Stimulated activated CD8-positive, alpha-beta memory T cell treated with anti-CD3 and anti-CD28 coated beads, Interleukin-15, amount 100 ng/mL, for 48 hours (primary cell): ENCODE measurements around the gene HSF5.

Experiments
- DNase-seq, 2 donors: peaks; one replicate each; pipeline ENCODE4 v3.0.0-alpha.2; 2020; ENCODE audit warnings: low read depth in 2 of 2

The HSF5 gene, protein sequence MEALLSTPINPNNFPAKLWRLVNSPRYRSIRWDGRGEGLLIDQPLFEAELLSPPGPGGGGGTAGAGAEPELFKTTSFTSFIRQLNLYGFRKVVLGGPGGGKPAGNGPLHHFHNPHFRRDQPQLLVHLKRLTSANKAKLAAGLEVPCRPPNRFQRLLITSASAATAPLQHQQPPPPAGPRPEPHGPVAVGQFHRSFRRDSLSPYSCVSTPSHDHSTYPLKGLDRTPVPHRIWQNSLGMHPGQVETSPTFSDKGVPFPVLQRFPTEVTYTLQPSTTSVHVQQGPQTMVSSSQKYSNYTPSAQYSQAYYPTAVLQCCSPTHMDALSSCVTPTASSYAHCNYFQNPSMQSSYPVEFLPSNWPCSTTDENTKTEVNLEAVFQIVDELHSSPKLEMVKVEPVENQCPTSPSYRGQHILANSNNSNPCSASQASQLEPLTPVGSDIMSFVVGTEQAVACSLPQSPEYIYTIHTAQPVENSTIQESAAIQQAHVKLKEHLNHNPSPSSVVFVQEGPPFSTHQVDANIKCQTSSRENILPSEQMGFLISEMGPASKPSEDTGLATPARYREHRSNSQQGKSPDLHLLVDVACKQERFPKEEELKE

DNA sequence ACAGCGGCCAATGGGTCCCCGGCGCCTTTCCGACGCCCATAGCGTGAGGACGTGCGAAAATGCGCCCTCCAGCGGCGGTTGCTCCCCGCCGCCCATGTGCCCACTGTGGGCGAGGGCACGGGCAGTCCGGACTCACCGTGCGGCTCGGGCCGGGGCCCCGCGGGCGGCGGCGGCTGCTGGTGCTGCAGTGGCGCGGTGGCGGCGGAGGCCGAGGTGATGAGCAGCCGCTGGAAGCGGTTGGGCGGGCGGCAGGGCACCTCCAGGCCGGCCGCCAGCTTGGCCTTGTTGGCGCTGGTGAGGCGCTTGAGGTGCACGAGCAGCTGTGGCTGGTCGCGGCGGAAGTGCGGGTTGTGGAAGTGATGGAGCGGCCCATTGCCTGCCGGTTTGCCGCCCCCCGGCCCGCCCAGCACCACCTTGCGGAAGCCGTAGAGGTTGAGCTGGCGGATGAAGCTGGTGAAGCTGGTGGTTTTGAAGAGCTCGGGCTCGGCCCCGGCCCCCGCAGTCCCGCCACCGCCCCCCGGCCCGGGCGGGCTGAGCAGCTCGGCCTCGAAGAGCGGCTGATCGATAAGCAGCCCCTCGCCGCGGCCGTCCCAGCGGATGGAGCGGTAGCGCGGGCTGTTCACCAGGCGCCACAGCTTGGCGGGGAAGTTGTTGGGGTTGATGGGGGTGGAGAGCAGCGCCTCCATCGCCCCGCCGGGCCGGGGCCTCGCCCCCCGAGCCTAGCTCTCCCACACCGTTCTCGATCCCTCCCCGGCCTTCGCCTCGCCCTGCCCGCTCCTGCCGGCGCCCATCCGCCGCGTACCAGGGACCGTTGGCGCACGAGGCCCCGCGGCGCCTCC, at the start of gene HSF5:
HSF5 (minus strand) TSS at position 820 of the 839 bp plus-strand sequence; CDS start at position 686, 134 bp downstream.
- peak; percentile 60 to 66 for DNase-seq

DNA sequence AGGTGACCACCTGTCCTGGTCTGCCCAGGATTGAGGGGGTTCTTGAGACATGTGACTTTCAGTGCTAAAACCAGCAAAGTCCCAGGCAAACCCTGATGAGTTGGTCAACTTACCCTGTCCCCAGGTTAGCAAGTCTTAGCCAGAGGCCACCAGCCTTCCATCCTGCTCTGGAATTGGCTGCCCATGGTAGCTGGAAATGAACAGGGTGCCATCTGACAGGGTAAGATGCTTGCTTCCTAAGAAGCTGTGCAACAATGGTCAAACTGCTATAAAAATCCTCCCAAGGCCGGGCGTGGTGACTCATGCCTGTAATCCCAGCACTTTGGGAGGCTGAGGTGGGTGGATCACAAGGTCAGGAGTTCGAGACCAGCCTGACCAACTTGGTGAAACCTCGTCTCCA, 49.1 kb upstream of the HSF5 start:
- no peak for DNase-seq

DNA sequence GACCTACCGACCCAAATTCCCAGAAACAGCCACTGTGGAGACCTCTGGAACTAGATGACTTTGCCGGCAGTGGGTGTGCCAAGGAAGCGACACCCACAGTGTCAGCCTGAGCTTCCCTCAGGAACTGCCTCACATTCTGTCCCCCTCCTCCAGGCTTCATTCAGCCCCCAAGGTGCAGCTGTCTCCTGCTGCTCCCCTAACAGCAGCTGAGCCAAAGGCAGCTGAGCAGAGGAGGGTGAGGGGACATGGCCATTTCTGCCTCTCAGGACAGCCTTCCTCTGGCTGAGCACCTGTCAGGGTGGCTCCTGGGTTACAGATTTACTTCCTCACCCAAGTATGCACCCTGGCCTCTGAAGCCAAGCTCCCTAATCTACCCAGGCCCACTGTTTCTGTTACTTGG, 48.3 kb upstream of the HSF5 start:
- DNase-seq: no peak

DNA sequence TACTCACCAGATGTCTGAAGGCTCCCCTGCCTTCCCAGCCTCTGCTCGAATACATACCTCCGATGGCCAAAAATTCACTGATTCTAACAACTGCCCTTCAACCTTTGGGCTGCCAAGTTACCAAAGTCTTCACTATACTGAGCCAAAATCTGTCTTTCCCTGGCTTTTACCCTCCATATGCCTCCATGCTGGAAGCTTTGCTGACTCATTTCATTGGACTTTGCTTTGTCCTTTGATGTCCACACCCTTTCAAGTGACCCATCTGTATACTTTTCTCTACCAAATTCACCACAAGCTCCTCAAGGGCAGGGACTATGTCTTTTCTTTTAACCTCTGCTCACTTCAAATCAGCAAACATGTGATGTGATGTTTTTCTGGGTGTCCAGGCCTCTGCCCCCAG, 47.2 kb upstream of the HSF5 start:
- no peak for DNase-seq

DNA sequence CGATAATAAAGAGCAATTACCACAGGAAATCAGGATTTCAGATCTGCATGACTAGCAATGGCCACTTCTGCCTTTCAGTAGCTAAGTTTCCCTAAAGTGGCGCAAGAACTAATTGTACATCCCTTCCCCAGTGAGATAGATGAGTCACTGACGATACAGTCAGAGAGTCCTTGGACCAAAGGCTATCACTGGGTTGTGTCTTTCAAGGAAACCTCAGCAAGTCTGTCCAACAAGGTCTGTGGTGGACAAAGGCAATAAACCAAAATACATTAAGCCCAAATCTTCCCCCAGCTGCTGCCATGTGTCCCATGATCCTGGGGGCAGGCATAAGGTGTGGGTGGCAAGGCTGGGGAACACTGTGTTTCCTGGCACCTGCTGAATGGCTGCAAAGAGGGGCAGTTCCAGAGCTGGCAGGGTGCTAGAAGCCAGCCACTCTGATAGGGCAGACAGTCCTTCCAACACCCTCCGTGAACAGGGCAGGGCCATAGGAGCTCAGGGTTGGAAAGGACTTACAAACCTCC, 46.8 kb upstream of the HSF5 start:
- DNase-seq: no peak

DNA sequence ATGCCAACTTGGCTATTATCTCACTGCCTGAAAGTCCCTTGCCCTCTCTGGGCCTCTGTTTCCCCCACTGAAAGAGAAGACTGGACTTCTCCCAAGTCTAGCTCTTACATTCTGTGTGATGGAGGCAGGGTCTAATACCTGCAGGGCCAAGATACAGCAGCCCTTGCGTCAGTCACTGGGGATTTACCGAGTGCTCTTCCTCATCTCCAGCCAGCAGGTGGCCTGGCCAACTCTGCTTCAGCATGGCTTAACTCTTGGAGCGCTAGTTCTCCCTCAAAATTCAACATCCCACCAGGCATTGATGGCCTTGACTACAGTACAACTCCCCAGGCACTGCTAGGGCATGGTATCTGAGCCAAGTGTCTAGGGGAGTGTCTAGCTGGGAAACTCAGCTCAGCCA, 46.1 kb upstream of the HSF5 start:
- DNase-seq: no peak

DNA sequence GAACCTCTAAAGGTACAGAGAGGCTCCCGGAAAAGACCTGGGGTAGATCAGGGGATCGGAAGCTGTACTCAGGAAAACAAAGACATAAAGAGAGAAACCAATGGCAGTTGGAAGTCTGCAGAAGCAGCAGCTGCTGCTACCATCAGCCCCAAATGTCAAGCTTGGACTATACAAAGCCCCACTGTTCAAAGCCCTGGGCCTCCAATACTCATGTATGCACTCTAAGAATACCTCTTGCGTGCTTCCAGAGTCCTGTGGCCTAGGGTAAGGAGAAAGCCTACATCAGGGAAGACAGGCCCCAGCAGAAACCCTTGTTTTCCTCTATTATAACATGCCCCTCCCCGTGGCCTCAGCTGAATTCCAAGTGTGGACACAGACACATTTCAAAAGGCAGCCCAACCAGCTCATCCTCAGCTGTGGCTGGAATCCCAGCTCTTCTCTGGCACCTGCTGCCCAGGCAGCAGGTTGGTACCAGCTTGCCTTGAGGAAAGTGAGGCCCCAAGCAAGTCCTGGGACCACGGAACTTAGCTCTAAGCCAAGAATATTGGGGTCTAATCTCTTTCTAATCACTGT, 45.5 kb upstream of the HSF5 start:
- no peak for DNase-seq

DNA sequence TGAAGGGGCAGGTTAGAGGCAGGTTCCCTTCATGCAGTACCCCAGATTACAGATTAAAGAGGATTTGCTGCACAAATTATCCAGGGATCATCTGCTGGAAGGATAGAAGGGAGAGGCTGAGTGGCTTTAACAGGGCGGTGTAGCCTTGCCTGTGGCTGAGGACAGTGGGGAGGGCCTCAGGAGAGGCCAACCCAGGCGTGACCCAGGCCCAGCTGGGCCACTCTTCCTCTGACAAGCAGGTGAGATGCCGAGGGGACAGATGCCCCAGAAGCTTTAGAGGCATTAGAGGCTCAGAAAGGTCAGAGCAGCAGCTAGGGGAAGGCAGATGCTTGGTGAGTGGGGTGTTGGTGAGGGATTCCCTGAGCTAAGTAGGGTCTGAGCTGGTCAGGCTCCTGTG, 44.3 kb upstream of the HSF5 start:
- no peak for DNase-seq

DNA sequence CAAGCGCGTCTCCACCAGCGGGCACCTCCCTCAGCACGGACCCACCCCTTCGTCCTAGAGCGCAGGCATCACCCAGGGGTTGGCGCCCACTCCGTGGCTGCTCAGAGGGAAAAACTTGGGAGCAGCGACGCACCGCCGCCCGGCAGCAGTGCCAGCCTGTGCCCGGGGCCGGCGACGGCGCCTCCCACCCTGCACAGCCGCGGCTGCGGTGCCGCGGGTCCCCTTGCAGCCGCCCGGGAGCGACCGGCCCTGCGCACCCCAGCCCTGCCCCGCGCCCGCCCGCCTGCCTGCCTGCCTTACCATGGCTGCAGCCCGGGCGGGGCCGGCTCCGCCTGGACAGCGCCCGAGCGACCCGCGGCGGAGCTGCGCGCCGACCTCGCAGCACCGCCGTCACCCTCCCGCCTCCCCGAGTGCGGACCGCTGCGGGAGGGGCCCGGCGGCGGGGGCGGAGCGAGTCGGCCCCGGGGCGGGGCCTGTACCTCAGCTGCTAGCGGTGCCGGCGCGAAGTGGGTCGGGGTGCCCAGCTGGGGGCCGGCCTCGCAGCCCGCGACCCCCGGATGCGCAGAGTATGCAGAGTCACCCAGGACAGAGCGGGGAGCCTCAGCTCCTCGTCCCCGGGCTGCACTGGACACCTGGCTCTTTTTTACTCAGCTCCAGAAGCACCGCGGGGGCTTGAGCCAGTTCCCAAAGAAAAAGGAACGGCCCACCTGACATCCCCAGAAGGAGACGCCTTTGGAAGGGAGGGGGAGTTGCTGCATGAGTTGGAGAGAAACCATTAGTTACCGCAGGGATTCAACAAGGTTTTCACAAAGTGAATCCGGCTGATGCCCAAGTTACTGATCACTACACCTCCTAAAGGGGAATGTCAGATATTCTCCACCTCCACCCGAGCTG, 43.7 kb upstream of the HSF5 start:
- DNase-seq: peak; percentile 33 to 47

DNA sequence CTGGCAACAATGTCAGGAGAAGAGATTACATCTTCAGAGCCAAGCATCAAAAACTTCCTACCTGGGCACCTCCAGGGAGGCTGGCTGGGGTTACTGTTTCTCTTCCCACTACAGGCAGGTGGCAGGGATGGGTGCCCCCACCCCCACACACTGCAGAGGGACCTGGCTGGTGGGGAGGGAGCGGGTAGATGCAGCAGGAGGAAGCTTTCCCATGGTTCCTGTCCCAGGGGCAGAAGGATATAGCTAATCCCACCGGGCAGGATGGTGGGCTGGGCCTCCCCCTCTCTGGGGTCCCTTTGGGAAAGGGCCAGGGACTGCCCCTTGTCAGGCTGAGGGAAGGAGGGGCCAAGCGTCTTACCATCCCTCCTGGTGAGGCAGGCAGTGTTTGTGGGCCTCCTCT, 42.9 kb upstream of the HSF5 start:
- DNase-seq: no peak

DNA sequence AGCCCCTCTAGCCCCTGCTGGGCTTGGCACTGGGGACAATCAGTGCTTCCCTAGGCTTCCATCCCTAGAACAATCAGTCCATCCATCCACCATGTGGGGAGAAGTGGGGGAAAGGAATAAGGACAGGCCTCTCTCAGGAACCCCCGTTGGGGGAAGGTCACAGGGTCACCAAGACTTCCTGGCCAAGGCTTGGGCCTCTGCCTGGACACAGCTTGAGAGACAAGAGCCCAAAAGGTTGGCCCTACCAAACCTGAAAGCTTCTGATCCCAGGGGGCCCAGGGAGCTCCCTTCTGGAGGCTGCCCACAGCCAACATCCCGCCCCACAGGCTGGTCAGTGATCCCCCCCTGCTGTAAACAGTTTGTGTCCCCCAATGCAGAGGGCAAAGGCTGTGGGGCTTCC, 42.4 kb upstream of the HSF5 start:
- no peak for DNase-seq

DNA sequence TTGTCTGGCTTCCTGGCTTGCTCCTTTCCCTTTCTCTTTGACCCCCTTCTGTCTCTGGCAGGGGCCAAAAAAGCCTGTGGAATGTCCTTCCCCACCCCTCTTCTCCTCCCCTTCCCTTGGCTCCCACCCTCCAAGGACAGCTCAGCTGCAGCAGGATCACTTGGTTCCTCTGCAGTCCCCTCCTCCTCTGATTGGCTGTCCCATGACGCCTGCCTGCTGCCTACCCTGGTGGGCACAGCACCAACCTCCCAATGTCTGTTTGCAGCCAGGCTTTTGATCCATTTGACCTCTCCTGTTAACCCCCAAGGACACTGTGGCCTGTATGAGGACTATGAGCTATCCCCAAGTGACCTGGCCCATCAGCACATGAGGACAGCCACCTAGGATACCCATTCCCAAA, 41.1 kb upstream of the HSF5 start:
- DNase-seq: no peak

DNA sequence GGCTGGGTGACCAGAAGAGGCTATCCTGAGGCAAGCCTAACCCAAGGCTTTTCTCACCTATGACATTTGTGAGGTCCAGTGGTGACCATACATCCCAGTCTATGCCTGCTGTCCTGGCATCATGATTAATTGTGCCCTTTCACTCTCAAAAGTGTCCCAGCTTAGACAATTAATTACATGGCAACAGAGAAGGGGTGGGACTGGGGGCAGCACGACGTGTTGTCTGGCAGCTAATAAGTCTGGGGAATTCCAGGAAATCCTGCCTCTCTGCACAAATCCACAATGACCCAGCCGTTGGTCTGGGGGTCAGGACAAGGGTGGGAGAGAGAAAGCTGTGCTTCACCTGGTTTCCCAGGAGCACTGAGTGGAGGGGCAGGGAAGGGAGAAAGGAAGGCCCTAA, 40.2 kb upstream of the HSF5 start:
- no peak for DNase-seq

DNA sequence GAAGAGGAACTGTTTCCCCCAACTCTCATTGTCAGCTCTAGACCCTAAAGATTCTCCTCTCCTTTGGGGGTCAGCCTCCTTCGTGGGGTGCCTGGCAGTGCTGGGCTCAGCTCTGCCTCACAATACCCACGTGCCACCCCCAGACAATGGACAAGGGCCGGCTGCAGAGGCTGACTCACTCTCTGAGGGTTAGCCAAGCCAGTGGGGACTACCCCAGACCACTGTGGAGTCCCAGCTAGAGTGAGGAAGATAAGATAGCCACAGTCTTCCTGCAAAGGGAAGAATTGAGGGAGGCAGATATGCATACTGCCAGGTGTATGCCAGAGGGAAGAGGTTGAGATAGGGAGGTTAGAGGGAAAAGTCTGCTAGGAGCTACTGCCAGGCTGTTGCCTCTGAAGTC, 39.7 kb upstream of the HSF5 start:
- DNase-seq: no peak

DNA sequence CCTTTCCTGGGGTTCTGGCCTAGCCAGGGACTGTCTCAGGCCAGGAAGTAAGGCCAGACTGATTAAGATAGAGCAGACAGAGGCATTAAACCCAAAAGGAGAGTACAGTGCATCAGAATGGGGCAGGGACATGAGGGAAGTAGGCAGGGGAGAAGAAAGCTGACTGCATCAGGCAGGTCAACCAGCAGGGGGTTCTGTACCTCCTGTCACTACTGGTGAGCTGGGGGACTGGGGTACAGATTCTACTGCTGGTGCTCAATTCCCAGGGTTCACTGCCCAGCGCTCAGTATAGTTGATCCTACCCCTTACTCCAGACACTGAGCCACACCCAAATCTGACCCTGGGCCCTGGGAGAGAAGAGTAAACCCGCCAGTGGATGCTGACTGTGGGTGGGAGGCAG, 39.1 kb upstream of the HSF5 start:
- DNase-seq: no peak

DNA sequence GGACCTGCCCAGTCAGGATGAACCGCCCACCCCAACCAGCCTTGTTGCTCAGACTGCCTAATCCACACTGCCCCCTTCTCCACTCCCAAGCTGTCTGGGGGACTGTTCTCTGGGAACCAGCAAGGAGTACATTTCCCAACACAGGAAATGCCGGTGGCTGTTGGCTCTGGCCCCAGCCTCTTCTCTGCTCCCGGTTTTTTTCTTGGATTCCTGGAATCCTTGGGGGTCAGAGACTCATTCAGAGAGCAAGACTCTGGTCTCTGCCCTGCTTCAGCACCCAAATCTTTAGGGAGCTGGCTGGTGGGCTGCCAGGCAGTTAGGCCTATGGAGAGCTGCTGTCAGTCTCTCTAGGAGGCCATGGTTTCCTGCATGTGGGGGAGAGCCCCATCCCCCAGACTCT, 37.0 kb upstream of the HSF5 start:
- no peak for DNase-seq

DNA sequence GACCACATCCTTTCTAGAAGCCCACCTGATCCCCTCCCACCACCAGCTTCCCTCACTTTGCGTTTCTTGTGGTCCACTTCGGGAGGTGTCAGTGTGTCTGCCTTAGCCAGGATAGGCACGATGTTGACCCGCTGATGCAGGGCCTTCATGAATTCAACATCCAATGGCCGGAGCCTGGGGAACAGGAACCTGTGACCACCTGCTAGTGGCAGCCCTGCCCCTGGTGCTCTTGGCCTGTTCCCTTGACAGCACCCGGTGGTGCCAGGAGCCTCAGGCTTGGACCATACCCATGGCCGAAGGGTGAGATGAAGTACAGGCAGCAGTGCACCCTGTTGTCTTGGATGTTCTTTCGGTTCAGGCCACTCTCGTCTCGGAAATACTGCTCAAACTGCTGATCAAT, 33.5 kb upstream of the HSF5 start:
- no peak for DNase-seq

DNA sequence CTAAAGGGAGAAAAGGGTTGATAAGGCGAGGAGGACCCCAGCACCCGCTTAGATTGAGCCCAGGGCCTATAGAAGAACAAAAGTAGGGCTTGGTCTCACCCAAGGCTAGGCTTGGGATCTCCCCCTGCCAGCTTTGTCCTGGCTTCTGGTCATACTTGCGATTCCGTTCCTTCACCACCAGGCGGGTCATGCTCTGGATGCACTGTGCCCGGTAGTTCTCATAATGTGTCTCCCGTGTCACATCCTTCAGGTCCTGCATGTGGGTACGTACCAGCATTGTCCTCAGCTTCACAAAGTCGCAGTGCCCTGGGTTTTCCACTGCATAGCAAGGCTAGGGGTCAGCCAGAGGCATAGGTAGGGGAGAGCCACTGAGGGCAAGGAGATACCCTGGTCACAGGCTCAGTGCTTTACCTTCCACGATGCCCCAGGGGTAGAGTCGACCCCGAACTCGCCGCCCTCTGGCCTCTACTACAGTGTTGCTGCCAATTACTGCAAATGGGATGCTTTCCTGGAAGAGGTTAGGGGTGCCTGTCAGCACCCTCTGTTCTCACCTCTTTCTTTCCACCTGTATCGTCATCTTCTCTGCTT, 32.7 kb upstream of the HSF5 start:
- no peak for DNase-seq

DNA sequence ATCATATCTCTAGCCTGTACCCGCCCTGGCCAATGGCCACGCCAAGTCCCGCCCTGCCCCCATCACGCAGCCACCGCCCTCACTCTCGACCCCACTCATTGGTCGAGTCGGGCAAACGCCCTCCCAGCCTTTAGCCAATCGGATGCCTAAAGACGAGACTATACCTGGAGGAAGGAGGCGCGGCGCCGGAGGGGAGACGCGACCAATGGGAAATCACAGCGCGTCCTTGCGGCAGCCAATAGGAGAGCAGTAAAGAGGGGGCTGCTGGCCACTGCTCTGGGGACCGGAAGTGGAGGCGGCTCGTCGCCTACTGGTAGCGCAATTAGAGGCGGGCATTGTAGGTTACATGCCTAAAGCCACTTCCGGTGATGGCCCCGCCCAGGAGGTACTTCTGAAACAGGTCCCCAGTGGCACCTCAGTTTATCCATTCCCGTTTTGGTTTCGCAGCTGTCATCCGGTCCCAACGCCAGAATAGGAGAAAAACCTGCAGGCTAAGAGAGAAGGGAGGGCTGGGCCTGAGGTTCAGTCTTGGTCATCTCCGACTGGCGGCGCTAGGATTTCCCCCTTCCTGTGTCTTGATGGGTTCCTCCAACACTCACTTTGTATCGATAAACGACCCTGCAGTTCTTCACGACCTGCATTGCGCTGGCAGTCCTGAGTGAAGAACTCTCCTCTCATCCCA, 29.9 kb upstream of the HSF5 start:
- DNase-seq: peak; percentile 99 to 100

DNA sequence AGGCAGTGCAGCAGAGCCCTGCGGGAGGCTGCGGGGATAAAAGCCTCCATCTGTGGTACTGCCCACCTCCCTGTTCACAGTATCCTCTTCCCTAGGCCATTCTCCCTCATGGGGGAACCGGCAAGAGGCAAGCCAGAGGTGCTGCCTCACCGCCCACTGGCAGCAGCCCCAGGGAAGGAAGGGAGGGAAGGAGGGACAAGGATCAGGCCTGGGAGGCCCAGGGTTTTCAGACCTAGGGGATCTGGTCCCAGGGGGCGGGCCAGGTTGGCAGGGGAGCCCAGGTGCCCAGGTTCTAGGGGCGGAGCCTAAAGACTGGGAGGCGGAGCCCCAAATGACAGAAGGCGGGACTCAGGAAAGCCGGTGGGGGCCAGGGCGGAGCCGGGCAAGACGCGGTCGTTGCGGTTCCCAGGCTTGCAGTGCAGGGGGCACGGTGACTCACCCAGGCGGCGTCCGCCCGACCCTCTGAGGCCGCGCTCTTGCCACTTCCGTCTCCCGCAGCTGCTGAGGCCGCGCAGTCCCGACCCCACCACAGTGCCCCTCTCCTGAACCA, 29.2 kb upstream of the HSF5 start:
- no peak for DNase-seq
